Suprapubic skin (tissue), 4 donors: ENCODE data around the gene SLCO2A1. TPM values are rescaled to one million over a fixed set of nuclear protein-coding genes. Genes with fewer than 3 reads are reported as not detected.

Experiments
- DNase-seq, 2 donors: peaks; one replicate each; pipeline ENCODE4 v3.0.0-alpha.2; 2019; ENCODE audit warnings: low spot score in 2 of 2
- H3K27ac ChIP-seq: fragments of 200-600 bp; sonication (generic); one replicate; pipeline ENCODE4 v1.5.1; 2019
- H3K27me3 ChIP-seq: fragments of 200-600 bp; sonication (generic); one replicate; pipeline ENCODE4 v1.5.1; 2019
- H3K36me3 ChIP-seq: fragments of 200-600 bp; sonication (generic); one replicate; pipeline ENCODE4 v1.5.1; 2019
- H3K4me1 ChIP-seq: fragments of 200-600 bp; sonication (generic); one replicate; pipeline ENCODE4 v1.5.1; 2019
- H3K4me3 ChIP-seq: fragments of 200-600 bp; sonication (generic); one replicate; pipeline ENCODE4 v1.5.1; 2019; ENCODE audit warnings: mild to moderate bottlenecking
- H3K9me3 ChIP-seq: fragments of 200-600 bp; sonication (generic); one replicate; pipeline ENCODE4 v1.5.1; 2019
- EP300 ChIP-seq: sonication (generic); formaldehyde crosslinking; IDR thresholded peaks from one replicate; pipeline ENCODE4 v1.6.1; 2017; ENCODE audit warnings: antibody characterized with exemption
- POLR2A ChIP-seq, 2 donors: fragments of 450-650 bp; IDR thresholded peaks; one replicate each; pipeline ENCODE4 v1.6.1; 2017; ENCODE audit warnings: antibody characterized with exemption in 2 of 2, mild to moderate bottlenecking in 2 of 2, moderate library complexity in 2 of 2
- POLR2AphosphoS5 ChIP-seq, 3 donors: sonication (generic); formaldehyde crosslinking; IDR thresholded peaks; one replicate each; pipeline ENCODE4 v1.6.1; 2017; ENCODE audit warnings: antibody characterized with exemption in 3 of 3
- WGBS: methylation state at CpG from one replicate; pipeline ENCODE4 v1.1.5; 2018; 5-methylcytosine and 5-hydroxymethylcytosine counted together
- total RNA-seq, 4 donors: library from RNA; depleted of rRNA; stranded (reverse); fragments of >200 nt; gene quantifications; one replicate each; pipeline ENCODE4 v1.1.0, GENCODE V29; 2016
- TF ChIP-seq, protein P1 (sequence below), 2 donors: fragments of 200-600 bp in 1 of 2; fragments of 450-650 bp in 1 of 2; sonication (generic) in 1 of 2; IDR thresholded peaks; one replicate each; pipeline ENCODE4 v1.5.1; 2016 to 2019; ENCODE audit warnings: antibody characterized with exemption in 2 of 2, mild to moderate bottlenecking in 1 of 2, moderate library complexity in 1 of 2

Gene SLCO2A1
- total RNA-seq, 4 donors from 2014 or later: 25.0 to 38.7 (median 29.4) TPM

GRCh38 chr3:133930341-133930933, 99.3 kb downstream of the SLCO2A1 start:
- DNase-seq: peak in 1 of 2 donors; percentile 48
- H3K27ac ChIP-seq: no peak overlapping the region

DNA sequence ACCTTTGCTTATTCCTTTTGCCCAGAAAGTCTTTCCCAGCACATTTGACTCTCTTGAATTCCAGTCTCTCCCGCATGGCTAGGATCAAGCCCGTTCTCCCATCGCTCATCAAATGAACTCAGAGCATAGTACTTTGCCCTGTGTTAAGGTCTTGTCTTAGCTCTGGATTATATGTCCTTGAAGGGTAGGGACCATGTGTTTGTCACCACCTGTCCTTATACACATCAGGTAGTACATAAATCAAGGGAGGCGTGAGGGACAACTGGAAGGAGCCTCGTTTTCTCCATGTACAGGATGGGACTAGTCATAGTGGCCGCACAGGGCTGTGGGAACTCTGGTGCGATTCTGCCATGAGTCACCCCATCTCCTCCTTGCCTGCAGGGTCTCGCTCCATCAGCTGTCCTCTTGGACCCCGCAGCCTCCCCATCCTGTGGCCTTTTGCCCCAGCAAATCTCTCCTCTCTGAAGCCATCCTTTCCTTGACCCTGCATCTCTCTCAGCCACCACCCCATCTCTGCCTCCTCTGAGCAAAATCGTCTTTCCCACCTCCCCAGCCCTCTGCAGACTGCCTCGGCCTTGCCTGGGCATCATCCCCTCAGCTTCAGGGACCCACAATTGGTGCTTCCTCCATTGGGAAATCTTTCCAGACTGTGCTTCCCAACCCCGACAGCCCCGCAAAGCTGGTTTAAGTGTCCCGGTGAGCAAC, 100.7 kb downstream of the SLCO2A1 start:
- no peak for TF ChIP-seq POLR2A (IDR thresholded peaks at IDR 0.05)
- TF ChIP-seq POLR2AphosphoS5 (IDR thresholded peaks at IDR 0.05): no peak
- TF ChIP-seq, protein P1, sequence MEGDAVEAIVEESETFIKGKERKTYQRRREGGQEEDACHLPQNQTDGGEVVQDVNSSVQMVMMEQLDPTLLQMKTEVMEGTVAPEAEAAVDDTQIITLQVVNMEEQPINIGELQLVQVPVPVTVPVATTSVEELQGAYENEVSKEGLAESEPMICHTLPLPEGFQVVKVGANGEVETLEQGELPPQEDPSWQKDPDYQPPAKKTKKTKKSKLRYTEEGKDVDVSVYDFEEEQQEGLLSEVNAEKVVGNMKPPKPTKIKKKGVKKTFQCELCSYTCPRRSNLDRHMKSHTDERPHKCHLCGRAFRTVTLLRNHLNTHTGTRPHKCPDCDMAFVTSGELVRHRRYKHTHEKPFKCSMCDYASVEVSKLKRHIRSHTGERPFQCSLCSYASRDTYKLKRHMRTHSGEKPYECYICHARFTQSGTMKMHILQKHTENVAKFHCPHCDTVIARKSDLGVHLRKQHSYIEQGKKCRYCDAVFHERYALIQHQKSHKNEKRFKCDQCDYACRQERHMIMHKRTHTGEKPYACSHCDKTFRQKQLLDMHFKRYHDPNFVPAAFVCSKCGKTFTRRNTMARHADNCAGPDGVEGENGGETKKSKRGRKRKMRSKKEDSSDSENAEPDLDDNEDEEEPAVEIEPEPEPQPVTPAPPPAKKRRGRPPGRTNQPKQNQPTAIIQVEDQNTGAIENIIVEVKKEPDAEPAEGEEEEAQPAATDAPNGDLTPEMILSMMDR (IDR thresholded peaks at IDR 0.05): no peak
- no peak for TF ChIP-seq EP300

More at GRCh38 chr3:133930341-133930933, 99.3 kb downstream of the SLCO2A1 start:
- 88% methylated on average over 1 of the region's 1 CpG for WGBS
- TF ChIP-seq POLR2AphosphoS5 (IDR thresholded peaks at IDR 0.05) (no peak), POLR2A (IDR thresholded peaks at IDR 0.05) (no peak), EP300 (no peak)
- TF ChIP-seq, protein P1 (IDR thresholded peaks at IDR 0.05): peak; percentile 44 to 62
- peaks cover 16% of the 10 kb centered on the region for H3K4me1 ChIP-seq
- H3K36me3 ChIP-seq: no peaks in the 10 kb centered on the region
- H3K4me3 ChIP-seq: no peak overlapping the region
- no peaks in the 10 kb centered on the region for H3K9me3 ChIP-seq
- H3K27me3 ChIP-seq: no peaks in the 10 kb centered on the region

DNA sequence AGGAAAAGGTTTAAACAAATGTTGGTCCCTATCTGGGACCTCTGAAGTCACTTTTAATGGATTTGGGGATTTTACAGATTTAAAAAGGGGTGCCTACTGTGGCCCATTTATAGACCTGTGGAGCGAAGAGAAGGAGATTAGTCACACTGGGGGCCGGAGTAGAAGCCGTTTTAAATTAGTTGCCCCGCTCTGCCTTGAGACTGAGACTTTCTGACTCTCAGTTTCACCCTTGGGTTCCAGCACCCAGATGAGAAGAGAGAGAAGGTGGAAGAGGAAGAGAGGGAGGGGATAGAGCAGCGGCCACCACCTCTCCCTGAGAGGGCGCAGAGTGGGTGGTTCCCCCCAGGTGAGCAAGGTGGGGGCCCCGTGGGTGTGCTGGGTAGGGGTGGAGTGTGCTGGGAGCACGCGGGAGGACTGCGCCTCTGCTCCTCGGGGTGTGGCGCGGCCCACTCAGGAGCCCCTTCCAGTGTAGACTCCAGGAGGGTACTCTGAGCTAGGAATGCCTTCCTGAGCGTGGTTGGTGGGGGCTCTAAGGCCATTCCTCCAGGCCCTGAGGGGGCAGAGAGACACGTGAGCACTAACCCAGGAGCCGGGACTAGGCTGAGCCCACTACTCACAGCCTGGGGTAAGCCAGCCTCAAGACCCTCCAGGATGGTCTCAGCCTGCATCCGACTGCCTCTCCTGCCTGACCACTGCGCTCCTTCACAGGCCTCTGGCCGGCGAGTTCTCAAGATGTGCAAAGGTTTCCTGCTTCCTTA, 101.4 kb downstream of the SLCO2A1 start:
- Histone ChIP-seq H3K4me3 (peak overlapping the region; percentile 55), H3K36me3 (no peaks in the 10 kb centered on the region), H3K27ac (no peak overlapping the region), H3K27me3 (no peaks in the 10 kb centered on the region), H3K9me3 (no peaks in the 10 kb centered on the region), H3K4me1 (peaks cover 16% of the 10 kb centered on the region)
- no peak for TF ChIP-seq EP300
- TF ChIP-seq POLR2AphosphoS5 (IDR thresholded peaks at IDR 0.05): no peak
- TF ChIP-seq POLR2A (IDR thresholded peaks at IDR 0.05): no peak
- TF ChIP-seq, protein P1 (IDR thresholded peaks at IDR 0.05): no peak
- peak in 1 of 2 donors; percentile 56 for DNase-seq
- 65% methylated on average over 14 of the region's 20 CpGs for WGBS

More for the DNA sequence above, 100.7 kb downstream of the SLCO2A1 start:
- Histone ChIP-seq H3K4me3 (no peak overlapping the region), H3K27ac (no peak overlapping the region), H3K4me1 (peaks cover 16% of the 10 kb centered on the region), H3K27me3 (no peaks in the 10 kb centered on the region), H3K9me3 (no peaks in the 10 kb centered on the region), H3K36me3 (no peaks in the 10 kb centered on the region)
- DNase-seq: no peak
- WGBS: 83% methylated on average over 14 of the region's 14 CpGs

GRCh38 chr3:133927540-133928066, 102.1 kb downstream of the SLCO2A1 start:
- DNase-seq: no peak
- H3K27me3 ChIP-seq: no peaks in the 10 kb centered on the region
- no peak overlapping the region for H3K27ac ChIP-seq
- H3K4me3 ChIP-seq: peak overlapping the region; percentile 55
- TF ChIP-seq, protein P1 (IDR thresholded peaks at IDR 0.05): peak; percentile 76 to 86
- no peak for TF ChIP-seq EP300
- no peaks in the 10 kb centered on the region for H3K9me3 ChIP-seq
- peaks cover 16% of the 10 kb centered on the region for H3K4me1 ChIP-seq
- H3K36me3 ChIP-seq: no peaks in the 10 kb centered on the region
- 2% methylated on average over 7 of the region's 51 CpGs for WGBS
